Ishikawa (cell line): Measurements from ENCODE around the gene NR2F1.

Experiments used
- CEBPB ChIP-seq: IDR thresholded peaks from 2 replicates; pipeline ENCODE4 v1.6.1; 2012
- CREB1 ChIP-seq: IDR thresholded peaks from 2 replicates; pipeline ENCODE4 v1.6.1; 2012; ENCODE audit warnings: low read depth
- EGR1 ChIP-seq: IDR thresholded peaks from 2 replicates; pipeline ENCODE4 v1.6.1; 2012
- EP300 ChIP-seq: IDR thresholded peaks from 2 replicates; pipeline ENCODE4 v1.6.1; 2012; ENCODE audit warnings: borderline replicate concordance
- FOXM1 ChIP-seq: IDR thresholded peaks from 2 replicates; pipeline ENCODE4 v1.6.1; 2012; ENCODE audit warnings: low read depth, borderline replicate concordance
- NFIC ChIP-seq: IDR thresholded peaks from 2 replicates; pipeline ENCODE4 v1.6.1; 2012
- RAD21 ChIP-seq: IDR thresholded peaks from 2 replicates; pipeline ENCODE4 v1.6.1; 2012; ENCODE audit warnings: low read depth
- REST ChIP-seq: IDR thresholded peaks from 2 replicates; pipeline ENCODE4 v1.6.1; 2012; ENCODE audit warnings: low read depth, mild to moderate bottlenecking
- TAF1 ChIP-seq: IDR thresholded peaks from 2 replicates; pipeline ENCODE4 v1.6.1; 2012; ENCODE audit warnings: low read depth, mild to moderate bottlenecking
- TCF12 ChIP-seq: IDR thresholded peaks from 2 replicates; pipeline ENCODE4 v1.6.1; 2012; ENCODE audit warnings: low read depth
- TEAD4 ChIP-seq: IDR thresholded peaks from 2 replicates; pipeline ENCODE4 v1.6.1; 2012
- USF1 ChIP-seq: IDR thresholded peaks from 2 replicates; pipeline ENCODE4 v1.6.1; 2012
- YY1 ChIP-seq: IDR thresholded peaks from 2 replicates; pipeline ENCODE4 v1.6.1; 2012; ENCODE audit warnings: low read depth
- ZBTB7A ChIP-seq: IDR thresholded peaks from 2 replicates; pipeline ENCODE4 v1.6.1; 2012; ENCODE audit warnings: low read depth
- TF ChIP-seq, protein P1 (sequence below): IDR thresholded peaks from 2 replicates; pipeline ENCODE4 v1.6.1; 2012

The NR2F1 gene

DNA sequence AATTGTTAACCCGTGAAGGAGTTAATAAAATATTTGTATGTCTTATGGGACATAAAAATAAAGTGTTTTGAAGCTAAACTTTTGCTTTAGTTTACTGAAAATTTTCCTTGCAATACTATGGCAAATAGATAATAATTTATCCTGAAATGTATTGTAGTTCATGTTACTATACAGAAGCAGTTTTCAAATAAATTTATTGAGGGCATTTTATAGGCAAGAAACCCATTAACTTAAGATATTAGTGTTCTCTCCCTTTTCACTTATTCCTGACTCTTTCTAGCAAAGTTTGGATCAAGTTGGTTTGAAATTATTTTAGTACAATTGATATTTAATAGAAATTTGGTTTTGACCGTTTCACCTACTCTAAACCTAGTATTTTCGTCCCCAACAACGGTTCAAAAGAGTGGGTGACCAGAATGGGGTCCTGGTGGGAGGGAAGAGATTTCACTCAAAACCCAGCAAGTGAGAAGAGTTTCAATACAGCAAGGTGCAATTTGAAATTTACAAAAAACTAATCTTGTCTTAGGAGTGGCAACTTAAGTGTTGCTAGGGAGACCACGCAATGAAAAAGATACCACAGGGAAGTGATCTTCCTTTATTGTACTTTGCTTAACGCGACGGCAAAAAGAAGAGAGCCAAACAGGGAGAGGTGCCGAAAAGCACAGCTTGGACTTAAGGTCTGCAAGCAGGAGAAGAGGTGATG is 28.4 kb downstream of the NR2F1 start:
- no peak for TF ChIP-seq TEAD4
- no peak for TF ChIP-seq NFIC
- TF ChIP-seq TCF12, result no peak
- TF ChIP-seq REST, result no peak
- TF ChIP-seq CEBPB, result no peak
- no peak for TF ChIP-seq EP300
- no peak for TF ChIP-seq RAD21
- TF ChIP-seq CREB1, result no peak
- TF ChIP-seq ZBTB7A, result no peak
- no peak for TF ChIP-seq EGR1
- TF ChIP-seq USF1, result no peak
- TF ChIP-seq, protein P1, sequence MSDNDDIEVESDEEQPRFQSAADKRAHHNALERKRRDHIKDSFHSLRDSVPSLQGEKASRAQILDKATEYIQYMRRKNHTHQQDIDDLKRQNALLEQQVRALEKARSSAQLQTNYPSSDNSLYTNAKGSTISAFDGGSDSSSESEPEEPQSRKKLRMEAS, result no peak
- TF ChIP-seq FOXM1, result no peak
- no peak for TF ChIP-seq YY1
- TF ChIP-seq TAF1, result no peak

- TF ChIP-seq TCF12, result peak; percentile 16; the same call in 1 of the 2 replicates
- TF ChIP-seq ZBTB7A, result no peak
- TF ChIP-seq TEAD4, result no peak
- no peak for TF ChIP-seq CREB1
- TF ChIP-seq USF1, result no peak
- TF ChIP-seq, protein P1, result 0 out of 2 replicates have a peak, but pooled peaks have one; percentile 16
- TF ChIP-seq REST, result peak; percentile 82
Measured at GRCh38 chr5:93611976-93612854, 29.2 kb downstream of the NR2F1 start.

DNA sequence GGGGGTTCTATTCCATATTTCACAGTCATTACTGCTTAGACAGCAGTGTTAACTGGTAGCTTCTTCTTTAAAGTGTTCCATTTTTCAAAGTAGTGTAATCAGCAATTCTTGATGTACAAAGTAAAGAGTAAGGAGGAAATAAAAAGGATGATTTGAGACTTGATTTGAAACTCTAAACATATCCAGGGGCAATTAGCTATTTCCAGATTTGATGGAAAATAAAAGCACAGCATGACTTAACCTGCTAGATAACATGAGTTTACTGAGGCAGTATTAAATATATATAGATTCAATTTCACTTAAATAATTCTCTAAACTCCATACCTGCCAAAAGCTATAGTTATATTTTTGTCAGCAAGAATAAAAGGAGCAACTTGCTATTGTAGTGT is 29.8 kb downstream of the NR2F1 start:
- no peak for TF ChIP-seq NFIC
- no peak for TF ChIP-seq TEAD4
- no peak for TF ChIP-seq EGR1
- TF ChIP-seq EP300, result no peak
- no peak for TF ChIP-seq USF1
- no peak for TF ChIP-seq TCF12
- no peak for TF ChIP-seq CEBPB
- no peak for TF ChIP-seq TAF1
- TF ChIP-seq FOXM1, result no peak
- TF ChIP-seq REST, result no peak
- TF ChIP-seq ZBTB7A, result no peak
- no peak for TF ChIP-seq YY1
- TF ChIP-seq CREB1, result no peak
- TF ChIP-seq RAD21, result no peak
- TF ChIP-seq, protein P1, result no peak
